ENCODE results near the gene EDN3.

Gene EDN3

GRCh38 chr20:59289994-59290393 is 10.4 kb upstream of the EDN3 start:
- DNase-seq (ENCODE audit: low read depth), result no peak
- TF ChIP-seq CTCF (IDR thresholded peaks at IDR 0.05; ENCODE audit: control insufficient read depth, extremely low read depth, insufficient read depth), result no peak
- H3K4me3 ChIP-seq (ENCODE audit: low read depth, low read length), result no peak overlapping the region

GRCh38 chr20:59291740-59292383 is 8.5 kb upstream of the EDN3 start:
- no peak for DNase-seq (ENCODE audit: low read depth)
- no peak overlapping the region for H3K4me3 ChIP-seq (ENCODE audit: low read depth, low read length)
- TF ChIP-seq CTCF (IDR thresholded peaks at IDR 0.05; ENCODE audit: control insufficient read depth, extremely low read depth, insufficient read depth), result no peak

GRCh38 chr20:59295531-59295930 is 4.9 kb upstream of the EDN3 start:
- no peak overlapping the region for H3K4me3 ChIP-seq (ENCODE audit: low read depth, low read length)
- TF ChIP-seq CTCF (IDR thresholded peaks at IDR 0.05; ENCODE audit: control insufficient read depth, extremely low read depth, insufficient read depth), result no peak
- no peak for DNase-seq (ENCODE audit: low read depth)

GRCh38 chr20:59297686-59298085 is 2.7 kb upstream of the EDN3 start:
- no peak for TF ChIP-seq CTCF (IDR thresholded peaks at IDR 0.05; ENCODE audit: control insufficient read depth, extremely low read depth, insufficient read depth)
- H3K4me3 ChIP-seq (ENCODE audit: low read depth, low read length), result no peak overlapping the region
- DNase-seq (ENCODE audit: low read depth), result no peak

- no peak overlapping the region for H3K4me3 ChIP-seq (ENCODE audit: low read depth, low read length)
- no peak for TF ChIP-seq CTCF (IDR thresholded peaks at IDR 0.05; ENCODE audit: control insufficient read depth, extremely low read depth, insufficient read depth)
- no peak for DNase-seq (ENCODE audit: low read depth)
These were observed 472 bp upstream of the EDN3 start for GRCh38 chr20:59299945-59300332.

GRCh38 chr20:59301343-59302007 is 1.1 kb downstream of the EDN3 start:
- no peak for TF ChIP-seq CTCF (IDR thresholded peaks at IDR 0.05; ENCODE audit: control insufficient read depth, extremely low read depth, insufficient read depth)
- H3K4me3 ChIP-seq (ENCODE audit: low read depth, low read length), result no peak overlapping the region
- no peak for DNase-seq (ENCODE audit: low read depth)
